Measurements from ENCODE around the gene CAMTA2. TPM values are rescaled to one million over a fixed set of nuclear protein-coding genes. Genes with fewer than 3 reads are reported as not detected.

CAMTA2 gene
- total RNA-seq, 1 donor from 2014 or later: 42.3 TPM

- TF ChIP-seq CTCF (IDR thresholded peaks at IDR 0.05; ENCODE audit: unreplicated experiment): no peak
- DNase-seq (ENCODE audit: low spot score): no peak
- Mint-ChIP-seq H3K27me3 (ENCODE audit: unreplicated experiment) (peaks cover 5% of the 10 kb centered on the region), H3K36me3 (ENCODE audit: low read depth, unreplicated experiment) (peaks cover 44% of the 10 kb centered on the region), H3K4me3 (ENCODE audit: unreplicated experiment) (peak overlapping the region; percentile 58), H3K9me3 (ENCODE audit: unreplicated experiment) (no peaks in the 10 kb centered on the region), H3K4me1 (ENCODE audit: unreplicated experiment) (peaks cover 15% of the 10 kb centered on the region), H3K27ac (ENCODE audit: unreplicated experiment) (no peak overlapping the region)
Measured at GRCh38 chr17:5000237-5000639, 12.8 kb upstream of the CAMTA2 start.

DNA sequence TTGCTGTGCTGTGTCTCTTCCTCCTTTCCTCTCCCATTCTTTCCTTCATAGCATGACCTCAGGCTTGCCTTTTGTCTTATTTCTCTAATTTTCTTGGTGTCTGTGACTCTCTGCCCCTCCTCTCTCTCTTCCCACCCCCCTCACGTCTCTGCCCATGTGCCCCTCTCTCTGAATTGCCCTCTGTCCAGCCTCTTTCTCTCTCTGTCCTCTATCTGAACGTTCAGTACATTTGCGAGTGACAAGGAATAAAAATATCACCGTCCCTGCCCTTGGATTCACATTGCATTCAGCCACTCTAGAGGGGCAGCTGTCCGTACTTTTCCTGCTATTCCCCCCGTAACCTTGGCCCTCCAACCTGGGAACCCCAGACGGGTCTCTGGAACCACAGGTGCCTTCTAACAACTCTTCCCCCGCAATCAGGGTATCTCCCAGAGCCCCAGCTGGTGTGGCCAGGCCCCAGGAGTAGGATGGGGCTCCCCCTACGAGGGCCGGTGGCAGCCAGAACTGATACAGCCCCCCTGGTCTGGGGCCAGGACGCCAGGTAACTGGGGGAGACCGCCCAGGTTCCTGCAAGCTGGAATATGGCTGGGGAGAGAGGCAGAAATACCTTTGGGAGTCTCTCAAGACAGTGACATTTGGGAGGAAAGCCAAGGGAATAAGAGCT, 12.1 kb upstream of the CAMTA2 start:
- H3K4me3 Mint-ChIP-seq (ENCODE audit: unreplicated experiment): peak overlapping the region; percentile 93
- H3K9me3 Mint-ChIP-seq (ENCODE audit: unreplicated experiment): no peaks in the 10 kb centered on the region
- H3K4me1 Mint-ChIP-seq (ENCODE audit: unreplicated experiment): peaks cover 15% of the 10 kb centered on the region
- no peak for DNase-seq (ENCODE audit: low spot score)
- peaks cover 10% of the 10 kb centered on the region for H3K27me3 Mint-ChIP-seq (ENCODE audit: unreplicated experiment)
- peaks cover 39% of the 10 kb centered on the region for H3K36me3 Mint-ChIP-seq (ENCODE audit: low read depth, unreplicated experiment)
- no peak overlapping the region for H3K27ac Mint-ChIP-seq (ENCODE audit: unreplicated experiment)
- TF ChIP-seq CTCF (IDR thresholded peaks at IDR 0.05; ENCODE audit: unreplicated experiment): no peak

GRCh38 chr17:4998732-4999429, 11.4 kb upstream of the CAMTA2 start:
- peaks cover 33% of the 10 kb centered on the region for H3K36me3 Mint-ChIP-seq (ENCODE audit: low read depth, unreplicated experiment)
- no peak for DNase-seq (ENCODE audit: low spot score)
- no peaks in the 10 kb centered on the region for H3K9me3 Mint-ChIP-seq (ENCODE audit: unreplicated experiment)
- H3K27me3 Mint-ChIP-seq (ENCODE audit: unreplicated experiment): peaks cover 10% of the 10 kb centered on the region
- peak overlapping the region; percentile 93 for H3K4me3 Mint-ChIP-seq (ENCODE audit: unreplicated experiment)
- no peak for TF ChIP-seq CTCF (IDR thresholded peaks at IDR 0.05; ENCODE audit: unreplicated experiment)
- peaks cover 15% of the 10 kb centered on the region for H3K4me1 Mint-ChIP-seq (ENCODE audit: unreplicated experiment)
- no peak overlapping the region for H3K27ac Mint-ChIP-seq (ENCODE audit: unreplicated experiment)

GRCh38 chr17:4998027-4998731, 10.7 kb upstream of the CAMTA2 start:
- H3K36me3 Mint-ChIP-seq (ENCODE audit: low read depth, unreplicated experiment): peaks cover 26% of the 10 kb centered on the region
- H3K4me3 Mint-ChIP-seq (ENCODE audit: unreplicated experiment): peak overlapping the region; percentile 93
- no peaks in the 10 kb centered on the region for H3K9me3 Mint-ChIP-seq (ENCODE audit: unreplicated experiment)
- H3K27ac Mint-ChIP-seq (ENCODE audit: unreplicated experiment): peak overlapping the region; percentile 30
- H3K27me3 Mint-ChIP-seq (ENCODE audit: unreplicated experiment): peaks cover 6% of the 10 kb centered on the region
- DNase-seq (ENCODE audit: low spot score): no peak
- H3K4me1 Mint-ChIP-seq (ENCODE audit: unreplicated experiment): peaks cover 15% of the 10 kb centered on the region
- no peak for TF ChIP-seq CTCF (IDR thresholded peaks at IDR 0.05; ENCODE audit: unreplicated experiment)

Measured in endothelial cell (in vitro differentiated cells).